Esophagus squamous epithelium (tissue), 4 donors: ENCODE data around the gene RTN4R.

Experiments used
- POLR2A ChIP-seq, 4 donors: fragments of 450-650 bp; IDR thresholded peaks; one replicate each; pipeline ENCODE4 v1.6.1; 2017; ENCODE audit warnings: antibody characterized with exemption in 4 of 4, mild to moderate bottlenecking in 4 of 4, moderate library complexity in 3 of 4
- TF ChIP-seq, protein P1 (sequence below), 6 experiments: fragments of 450-650 bp in 4 of 6; fragments of 200-600 bp in 2 of 6; sonication (generic) in 2 of 6; IDR thresholded peaks; one replicate each; pipeline ENCODE4 v1.5.1; 2016 to 2019; ENCODE audit warnings: antibody characterized with exemption in 6 of 6, mild to moderate bottlenecking in 4 of 6, moderate library complexity in 4 of 6

DNA sequence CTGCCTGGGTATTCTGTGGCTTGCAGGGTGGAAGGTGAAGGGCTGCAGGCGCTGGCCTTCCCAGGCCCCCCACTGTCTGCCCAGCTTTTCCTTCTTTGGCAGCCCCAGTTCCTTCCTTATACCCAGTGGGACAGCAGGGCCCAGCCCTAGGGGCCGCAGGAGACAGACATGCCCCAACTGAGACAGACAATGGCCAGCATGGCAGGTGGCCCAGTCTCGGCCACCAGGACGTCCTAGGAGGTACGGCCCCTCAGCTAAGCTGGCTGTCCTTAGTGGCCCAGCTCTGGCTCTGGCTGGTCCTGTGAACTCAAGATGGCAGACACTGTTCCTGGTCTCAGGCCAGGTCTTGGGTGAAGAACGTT is 35.9 kb downstream of the RTN4R start:
- TF ChIP-seq, protein P1, sequence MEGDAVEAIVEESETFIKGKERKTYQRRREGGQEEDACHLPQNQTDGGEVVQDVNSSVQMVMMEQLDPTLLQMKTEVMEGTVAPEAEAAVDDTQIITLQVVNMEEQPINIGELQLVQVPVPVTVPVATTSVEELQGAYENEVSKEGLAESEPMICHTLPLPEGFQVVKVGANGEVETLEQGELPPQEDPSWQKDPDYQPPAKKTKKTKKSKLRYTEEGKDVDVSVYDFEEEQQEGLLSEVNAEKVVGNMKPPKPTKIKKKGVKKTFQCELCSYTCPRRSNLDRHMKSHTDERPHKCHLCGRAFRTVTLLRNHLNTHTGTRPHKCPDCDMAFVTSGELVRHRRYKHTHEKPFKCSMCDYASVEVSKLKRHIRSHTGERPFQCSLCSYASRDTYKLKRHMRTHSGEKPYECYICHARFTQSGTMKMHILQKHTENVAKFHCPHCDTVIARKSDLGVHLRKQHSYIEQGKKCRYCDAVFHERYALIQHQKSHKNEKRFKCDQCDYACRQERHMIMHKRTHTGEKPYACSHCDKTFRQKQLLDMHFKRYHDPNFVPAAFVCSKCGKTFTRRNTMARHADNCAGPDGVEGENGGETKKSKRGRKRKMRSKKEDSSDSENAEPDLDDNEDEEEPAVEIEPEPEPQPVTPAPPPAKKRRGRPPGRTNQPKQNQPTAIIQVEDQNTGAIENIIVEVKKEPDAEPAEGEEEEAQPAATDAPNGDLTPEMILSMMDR (IDR thresholded peaks at IDR 0.05): no peak
- TF ChIP-seq POLR2A (IDR thresholded peaks at IDR 0.05): no peak
